NCI-H2196 treated with DMSO at 0.1 percent for 48 hours (cell line): ENCODE data around the gene WDR33.

ENCODE experiments used
- DNase-seq: peaks from one replicate; lab custom pipeline; 2025; ENCODE audit not compliant: unreplicated experiment; lab: John Stamatoyannopoulos, UW

The WDR33 gene

DNA sequence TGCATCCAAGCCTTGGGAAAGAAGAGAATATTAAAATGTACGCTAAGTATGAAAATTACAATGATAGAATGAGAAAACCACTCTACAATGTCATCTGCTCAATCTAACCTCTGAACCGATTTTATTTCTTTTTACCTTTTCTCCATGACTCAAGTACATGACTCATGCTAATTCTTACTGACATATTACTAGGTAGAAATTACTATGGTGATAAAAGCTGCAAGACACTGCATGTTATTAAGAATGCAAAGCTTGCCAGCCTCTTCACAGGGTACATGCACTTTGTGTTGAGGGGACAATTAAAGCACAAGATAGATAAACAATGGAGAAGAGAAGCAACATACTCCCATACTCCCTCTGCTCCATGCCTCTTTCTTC, 89.0 kb downstream of the WDR33 start:
- no peak for DNase-seq

- DNase-seq, result no peak
Measured at GRCh38 chr2:127721311-127721977, 89.5 kb downstream of the WDR33 start.

DNA sequence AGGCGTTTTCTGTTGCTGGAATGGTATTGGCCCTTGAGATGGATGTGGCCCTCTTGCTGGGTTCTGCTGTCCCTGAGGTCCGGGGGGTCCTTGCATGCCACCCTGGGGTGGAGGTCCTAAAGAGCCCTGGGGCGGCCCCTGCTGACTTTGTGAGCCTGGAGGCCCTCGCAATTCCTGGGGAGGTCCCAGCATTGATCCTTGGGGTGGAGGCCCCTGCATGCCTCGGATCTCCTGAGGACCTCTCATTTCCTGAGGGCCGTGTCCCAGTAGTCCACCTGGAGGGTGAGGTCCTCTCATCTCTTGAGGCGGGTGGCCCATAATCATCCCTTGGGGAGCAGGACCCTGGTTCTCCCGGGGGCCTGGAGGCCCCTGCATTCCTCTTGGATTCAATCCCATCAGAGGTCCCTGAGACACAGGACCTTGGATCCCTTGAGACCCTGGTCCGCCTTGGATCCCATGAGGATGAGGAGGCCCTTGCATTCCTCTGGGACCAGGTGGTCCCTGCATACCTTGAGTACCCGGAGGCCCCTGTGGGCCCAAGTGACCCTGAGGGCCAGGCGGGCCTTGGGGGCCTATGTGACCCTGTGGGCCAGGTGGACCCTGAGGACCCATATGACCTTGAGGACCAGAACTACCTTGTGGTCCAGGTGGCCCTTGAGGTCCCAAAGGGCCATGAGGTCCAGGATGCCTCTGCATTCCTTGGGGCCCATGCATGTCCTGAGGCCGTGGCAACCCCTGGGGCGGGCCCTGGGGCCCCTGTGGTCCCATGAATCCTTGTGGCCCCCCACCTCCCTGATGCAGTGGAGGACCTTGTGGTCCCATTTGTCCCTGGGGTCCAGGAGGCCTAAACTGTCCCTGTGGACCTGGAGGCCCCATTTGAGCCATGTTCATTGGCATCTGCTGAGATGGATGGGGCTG, 91.4 kb downstream of the WDR33 start:
- DNase-seq, result no peak

GRCh38 chr2:127718271-127718670, 92.7 kb downstream of the WDR33 start:
- DNase-seq, result no peak

DNA sequence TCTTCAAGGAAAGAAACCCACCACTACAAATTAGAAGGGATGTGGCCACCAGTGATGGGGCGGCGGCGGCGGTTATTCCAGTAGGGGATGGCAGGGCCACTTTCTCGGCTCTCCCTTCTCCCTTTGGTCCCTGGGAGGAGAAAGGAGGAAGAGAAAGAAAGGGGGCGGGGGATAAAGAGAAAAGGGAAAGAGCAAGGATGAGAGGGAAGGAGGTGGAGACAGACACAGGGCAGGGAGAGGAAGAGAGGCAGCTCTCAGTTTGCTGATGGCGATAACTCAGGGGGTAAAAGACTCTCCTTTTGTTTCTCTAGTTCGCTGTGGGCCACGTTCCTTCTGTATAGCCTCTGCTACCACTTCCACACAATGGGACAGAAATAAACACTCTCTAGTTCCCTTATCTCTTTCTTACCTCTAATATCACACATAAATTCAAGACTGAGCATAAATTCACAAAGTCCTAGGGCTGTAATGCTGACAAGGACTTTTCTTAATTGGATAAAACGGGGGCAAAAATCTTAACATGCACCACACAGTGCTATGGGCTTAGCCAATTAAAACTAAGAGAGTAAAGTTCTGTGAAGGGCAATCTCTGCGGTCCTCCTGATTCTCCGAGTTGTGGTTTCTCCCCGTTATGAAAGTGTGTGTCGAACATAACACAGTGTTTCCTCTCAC, 95.1 kb downstream of the WDR33 start:
- no peak for DNase-seq

GRCh38 chr2:127713562-127713961, 97.4 kb downstream of the WDR33 start:
- no peak for DNase-seq

GRCh38 chr2:127712999-127713398, 98.0 kb downstream of the WDR33 start:
- no peak for DNase-seq

GRCh38 chr2:127709336-127709735, 101.6 kb downstream of the WDR33 start:
- DNase-seq, result no peak

- DNase-seq, result no peak
Measured at GRCh38 chr2:127707890-127708648, 102.9 kb downstream of the WDR33 start.

- DNase-seq, result no peak
Measured at GRCh38 chr2:127706215-127706990, 104.6 kb downstream of the WDR33 start.

GRCh38 chr2:127705391-127706065, 105.4 kb downstream of the WDR33 start:
- no peak for DNase-seq

- DNase-seq, result no peak
Measured at GRCh38 chr2:127704641-127705390, 106.2 kb downstream of the WDR33 start.

DNA sequence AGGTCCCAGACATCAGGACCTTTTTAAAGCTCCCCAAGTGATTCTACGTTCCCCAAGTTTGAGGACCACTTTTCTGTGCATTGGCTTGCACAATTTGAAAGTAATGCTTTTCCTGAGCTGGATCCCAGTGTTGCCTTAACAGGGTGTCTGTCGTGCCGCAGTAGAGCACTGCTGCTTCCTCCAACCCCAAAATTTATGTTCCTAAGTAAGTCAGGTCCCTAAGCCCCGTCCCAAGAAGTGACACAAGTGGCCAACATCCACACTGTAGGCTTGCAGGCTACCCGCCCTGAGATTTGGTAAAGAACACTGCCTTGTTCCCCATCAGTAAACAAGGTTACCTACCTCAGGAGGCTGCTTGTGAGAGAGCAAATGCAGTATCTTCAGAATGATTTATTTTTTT, 107.7 kb downstream of the WDR33 start:
- no peak for DNase-seq

GRCh38 chr2:127702395-127703009, 108.5 kb downstream of the WDR33 start:
- no peak for DNase-seq

- peak; percentile 45 for DNase-seq
Measured at GRCh38 chr2:127701651-127702394, 109.1 kb downstream of the WDR33 start.

DNA sequence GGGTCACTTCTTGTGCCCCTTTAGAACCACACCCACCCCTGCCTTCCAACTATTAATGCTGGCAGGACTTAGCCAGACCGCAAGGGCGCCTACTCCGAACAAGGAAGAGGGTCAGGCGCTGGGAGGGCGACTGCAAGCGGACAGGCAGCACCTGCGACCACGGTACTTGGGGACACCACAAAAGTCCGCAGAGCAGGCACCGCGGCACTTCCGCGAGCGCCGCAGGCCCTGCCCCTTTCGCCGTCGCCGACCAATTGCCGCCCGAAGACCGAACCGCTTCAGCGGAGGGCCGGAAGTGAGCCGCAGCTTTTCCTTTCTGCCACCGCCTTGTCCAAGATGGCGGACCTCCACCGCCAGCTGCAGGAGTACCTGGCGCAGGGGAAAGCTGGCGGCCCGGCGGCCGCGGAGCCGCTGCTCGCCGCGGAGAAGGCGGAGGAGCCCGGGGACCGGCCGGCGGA, 109.7 kb downstream of the WDR33 start, which contains the start of gene SFT2D3:
TSS of gene SFT2D3 (plus strand) at position 305 of the 458 bp plus-strand sequence. CDS start at position 337, 32 bp downstream.
- DNase-seq, result peak; percentile 86

GRCh38 chr2:127700527-127701192, 110.3 kb downstream of the WDR33 start:
- no peak for DNase-seq
